Fibroblast of the aortic adventitia (primary cell): ENCODE measurements around the gene MATK. TPM values are rescaled to one million over a fixed set of nuclear protein-coding genes. Genes with fewer than 3 reads are reported as not detected.

Experiments used
- DNase-seq: peaks from one replicate; pipeline ENCODE4 v3.0.0-alpha.2; 2010; ENCODE audit warnings: low read depth
- H3K4me3 ChIP-seq: 2 replicates; pipeline ENCODE4 v1.5.1; 2011; ENCODE audit warnings: low read depth, mild to moderate bottlenecking, control low read depth, low read length, moderate library complexity
- total RNA-seq: library from RNA; depleted of rRNA; stranded (reverse); fragments of >200 nt; gene quantifications from 2 replicates; pipeline ENCODE4 v1.2.3, GENCODE V29; 2012; ENCODE audit warnings: low replicate concordance
- TF ChIP-seq, protein P1 (sequence below): IDR thresholded peaks from 2 replicates; pipeline ENCODE4 v1.5.1; 2011; ENCODE audit warnings: mild to moderate bottlenecking, low read length, control low read depth, inconsistent platforms; ENCODE audit not compliant: insufficient read depth

MATK gene
- total RNA-seq, 1 donor, result not detected

GRCh38 chr19:3792114-3792513, 5.9 kb upstream of the MATK start:
- no peak for DNase-seq
- no peak overlapping the region for H3K4me3 ChIP-seq
- TF ChIP-seq, protein P1, sequence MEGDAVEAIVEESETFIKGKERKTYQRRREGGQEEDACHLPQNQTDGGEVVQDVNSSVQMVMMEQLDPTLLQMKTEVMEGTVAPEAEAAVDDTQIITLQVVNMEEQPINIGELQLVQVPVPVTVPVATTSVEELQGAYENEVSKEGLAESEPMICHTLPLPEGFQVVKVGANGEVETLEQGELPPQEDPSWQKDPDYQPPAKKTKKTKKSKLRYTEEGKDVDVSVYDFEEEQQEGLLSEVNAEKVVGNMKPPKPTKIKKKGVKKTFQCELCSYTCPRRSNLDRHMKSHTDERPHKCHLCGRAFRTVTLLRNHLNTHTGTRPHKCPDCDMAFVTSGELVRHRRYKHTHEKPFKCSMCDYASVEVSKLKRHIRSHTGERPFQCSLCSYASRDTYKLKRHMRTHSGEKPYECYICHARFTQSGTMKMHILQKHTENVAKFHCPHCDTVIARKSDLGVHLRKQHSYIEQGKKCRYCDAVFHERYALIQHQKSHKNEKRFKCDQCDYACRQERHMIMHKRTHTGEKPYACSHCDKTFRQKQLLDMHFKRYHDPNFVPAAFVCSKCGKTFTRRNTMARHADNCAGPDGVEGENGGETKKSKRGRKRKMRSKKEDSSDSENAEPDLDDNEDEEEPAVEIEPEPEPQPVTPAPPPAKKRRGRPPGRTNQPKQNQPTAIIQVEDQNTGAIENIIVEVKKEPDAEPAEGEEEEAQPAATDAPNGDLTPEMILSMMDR, result no peak

GRCh38 chr19:3790941-3791340, 4.8 kb upstream of the MATK start:
- no peak overlapping the region for H3K4me3 ChIP-seq
- DNase-seq, result no peak
- TF ChIP-seq, protein P1, result no peak

GRCh38 chr19:3790209-3790734, 4.1 kb upstream of the MATK start:
- H3K4me3 ChIP-seq, result no peak overlapping the region
- TF ChIP-seq, protein P1, result no peak
- no peak for DNase-seq

DNA sequence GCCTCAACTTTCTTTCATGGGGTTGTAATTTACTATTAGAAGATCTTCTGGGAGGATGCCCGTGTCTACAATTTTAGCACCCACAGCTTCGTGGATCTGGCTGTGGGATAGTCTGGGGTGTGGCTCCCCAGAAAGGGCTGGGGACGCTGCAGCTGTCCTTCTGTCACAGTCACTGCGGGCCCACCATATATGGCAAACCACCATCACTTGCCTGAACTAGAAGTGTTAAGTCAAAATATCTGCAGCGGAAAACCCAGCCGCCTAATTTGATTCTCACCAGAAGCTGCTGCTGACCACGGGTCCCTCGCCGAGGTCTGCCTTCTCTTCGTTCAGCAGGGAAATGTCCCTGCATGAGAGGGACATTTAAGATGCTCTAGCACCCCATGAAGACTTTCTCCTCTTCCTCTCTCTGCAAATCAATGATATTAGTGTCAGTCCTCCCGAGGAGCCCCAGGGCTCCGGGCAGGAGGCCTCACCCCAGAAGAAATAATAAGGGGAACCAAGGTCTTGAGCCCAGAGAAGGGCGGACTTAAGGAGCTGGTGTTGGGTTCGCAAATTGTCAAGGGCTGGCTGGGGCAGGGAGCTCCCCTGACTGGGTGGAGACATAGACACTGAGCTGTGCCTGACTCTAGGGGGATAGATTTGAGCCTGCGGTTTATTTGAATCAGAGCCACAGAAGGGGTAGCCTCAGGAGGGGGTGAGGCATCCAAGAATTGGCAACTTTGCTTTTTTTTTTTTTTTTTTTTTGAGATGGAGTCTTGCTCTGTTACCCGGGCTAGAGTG, 3.0 kb upstream of the MATK start:
- TF ChIP-seq, protein P1, result no peak
- no peak for DNase-seq
- no peak overlapping the region for H3K4me3 ChIP-seq

DNA sequence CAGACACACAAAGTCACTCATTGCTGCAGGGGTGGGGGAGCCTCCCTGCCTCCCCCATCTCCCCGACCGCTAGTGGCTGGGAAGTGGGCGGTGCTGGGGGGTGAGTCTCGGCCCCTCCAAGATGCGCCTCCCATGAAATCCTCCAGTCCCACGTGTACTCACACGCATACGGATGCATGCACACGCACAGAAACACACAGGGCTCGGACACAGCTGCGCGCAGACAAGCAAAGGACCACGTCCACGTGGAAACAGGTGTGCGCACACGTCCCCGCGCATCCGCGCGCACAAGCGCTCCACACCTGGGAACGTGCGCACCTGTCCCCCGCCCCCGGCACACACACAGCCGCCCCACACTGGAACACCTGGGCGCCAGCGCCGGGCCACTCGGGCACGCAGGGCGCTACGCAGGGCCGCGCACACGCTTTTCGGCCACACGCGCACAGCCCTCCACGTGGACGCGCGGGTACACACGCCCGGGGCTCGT, 687 bp downstream of the MATK start:
- no peak for DNase-seq
- TF ChIP-seq, protein P1, result no peak
- no peak overlapping the region for H3K4me3 ChIP-seq

- TF ChIP-seq, protein P1, result no peak
- DNase-seq, result no peak
- H3K4me3 ChIP-seq, result no peak overlapping the region
These were observed 1.4 kb downstream of the MATK start for GRCh38 chr19:3784607-3785450.
